Stimulated activated CD8-positive, alpha-beta memory T cell treated with anti-CD3 and anti-CD28 coated beads, Interleukin-2, amount 100 ng/mL, for 1 hour (primary cell): Measurements from ENCODE around the gene CENPH.
"Not testable (repeated sequence)": the region's sequence is repeated elsewhere in the genome, so short reads cannot be mapped to it uniquely, and the experiment has no call there.

Experiments used
- DNase-seq, 2 donors: peaks; one replicate each; pipeline ENCODE4 v3.0.0-alpha.2; 2020; ENCODE audit warnings: low read depth in 2 of 2

CENPH gene

GRCh38 chr5:69209602-69210001 is 20.2 kb downstream of the CENPH start:
- no peak for DNase-seq

- no peak for DNase-seq
Observed at GRCh38 chr5:69211200-69211599, 21.8 kb downstream of the CENPH start.

- no peak for DNase-seq
Observed at GRCh38 chr5:69212022-69212421, 22.6 kb downstream of the CENPH start.

GRCh38 chr5:69213513-69214215 is 24.3 kb downstream of the CENPH start:
- no peak for DNase-seq

GRCh38 chr5:69217151-69217511 is 27.7 kb downstream of the CENPH start:
- no peak for DNase-seq

GRCh38 chr5:69217548-69218526 is 28.5 kb downstream of the CENPH start:
- peak; percentile 88 to 96 for DNase-seq

- no peak for DNase-seq
Observed at GRCh38 chr5:69219939-69220338, 30.6 kb downstream of the CENPH start.

GRCh38 chr5:69220371-69220770 is 31.0 kb downstream of the CENPH start:
- DNase-seq = not testable (repeated sequence)

GRCh38 chr5:69220833-69221232 is 31.4 kb downstream of the CENPH start:
- DNase-seq = not testable (repeated sequence)

- DNase-seq = no peak
Observed at GRCh38 chr5:69224520-69224919, 35.1 kb downstream of the CENPH start.

GRCh38 chr5:69225860-69226259 is 36.5 kb downstream of the CENPH start:
- DNase-seq = no peak

- DNase-seq = no peak
Observed at GRCh38 chr5:69230181-69230580, 40.8 kb downstream of the CENPH start.

- DNase-seq = no peak
Observed at GRCh38 chr5:69231281-69231680, 41.9 kb downstream of the CENPH start.

- no peak for DNase-seq
Observed at GRCh38 chr5:69231851-69232250, 42.5 kb downstream of the CENPH start.

- DNase-seq = peak; percentile 84
Observed at GRCh38 chr5:69234457-69235268, 45.3 kb downstream of the CENPH start, which contains the start of gene CDK7. Gene CDK7 (plus strand): TSS chr5:69234886. CDS start chr5:69234976, 90 bp downstream.

- not testable (repeated sequence) for DNase-seq
Observed at GRCh38 chr5:69236733-69237132, 47.4 kb downstream of the CENPH start.

GRCh38 chr5:69237877-69238276 is 48.5 kb downstream of the CENPH start:
- DNase-seq = no peak

- DNase-seq = no peak
Observed at GRCh38 chr5:69238760-69239251, 49.4 kb downstream of the CENPH start.

GRCh38 chr5:69242215-69242927 is 53.0 kb downstream of the CENPH start:
- no peak for DNase-seq

- no peak for DNase-seq
Observed at GRCh38 chr5:69245031-69245430, 55.6 kb downstream of the CENPH start.

- DNase-seq = no peak
Observed at GRCh38 chr5:69248019-69248418, 58.6 kb downstream of the CENPH start.
